ENCODE results near the gene SETX. TPM values are rescaled to one million over a fixed set of nuclear protein-coding genes. Genes with fewer than 3 reads are reported as not detected.

SETX gene
- total RNA-seq, 5 donors from 2014 or later (not counting 1 experiment from before 2014, with no cell fraction given) = 63.9 to 73.2 (median 65.0) TPM

- CTCF ChIA-PET = interaction anchor here in 1 of 2 donors (0.5 to 0.8 kb wide), 2 partner anchors 71 to 1096 kb away, joined by 3 read pairs; no protein-coding TSS in a partner anchor
Observed at GRCh38 chr9:132239518-132239917, 115.3 kb downstream of the SETX start.

GRCh38 chr9:132238992-132239391 is 115.8 kb downstream of the SETX start:
- no peaks in the 10 kb centered on the region for H3K9me3 ChIP-seq
- H3K27ac ChIP-seq (ENCODE audit: low read length) = no peak overlapping the region
- 84% methylated on average over 19 of the region's 19 CpGs for WGBS (ENCODE audit: insufficient coverage)
- Mint-ChIP-seq H3K27ac (no peak overlapping the region), H3K36me3 (no peaks in the 10 kb centered on the region), H3K27me3 (peaks cover 0 to 3% of the 10 kb centered on the region in 2 donors), H3K4me1 (peaks cover 8 to 18% (median 16%) of the 10 kb centered on the region in 3 donors), H3K4me3 (peak overlapping the region in 1 of 3 donors; percentile 28), H3K9me3 (no peaks in the 10 kb centered on the region)
- DNase-seq (no peak), ATAC-seq (replicated peaks in 1 of 4) (no peak)
- CTCF ChIA-PET = interaction anchor here in 1 of 2 donors (0.8 kb wide), 2 partner anchors 70 to 72 kb away, joined by 3 read pairs; no protein-coding TSS in a partner anchor
- POLR2A ChIA-PET = no interaction called here
- H3K4me3 ChIP-seq (ENCODE audit: control insufficient read depth in 1 of 2, extremely low read depth in 1 of 2, low read length in 1 of 2) = no peak overlapping the region
- H3K36me3 ChIP-seq (ENCODE audit: control insufficient read depth in 2 of 2, extremely low read depth in 1 of 2, insufficient read depth in 1 of 2, low read length in 1 of 2) = no peaks in the 10 kb centered on the region
- H3K4me1 ChIP-seq (ENCODE audit: control insufficient read depth in 1 of 2, extremely low read depth in 1 of 2, insufficient read depth in 2 of 2, low read length in 2 of 2) = peaks cover 0 to 36% of the 10 kb centered on the region in 2 experiments
- H3K27me3 ChIP-seq (replicated peaks in 1 of 2; ENCODE audit: control insufficient read depth in 2 of 2, extremely low read depth in 1 of 2, insufficient read depth in 2 of 2, low read length in 1 of 2) = peaks cover 0 to 19% of the 10 kb centered on the region in 2 experiments

More at GRCh38 chr9:132239518-132239917, 115.3 kb downstream of the SETX start:
- Histone ChIP-seq H3K9me3 (no peaks in the 10 kb centered on the region), H3K4me1 (ENCODE audit: control insufficient read depth in 1 of 2, extremely low read depth in 1 of 2, insufficient read depth in 2 of 2, low read length in 2 of 2) (peaks cover 0 to 36% of the 10 kb centered on the region in 2 experiments), H3K36me3 (ENCODE audit: control insufficient read depth in 2 of 2, extremely low read depth in 1 of 2, insufficient read depth in 1 of 2, low read length in 1 of 2) (no peaks in the 10 kb centered on the region), H3K27ac (ENCODE audit: low read length) (no peak overlapping the region), H3K4me3 (ENCODE audit: control insufficient read depth in 1 of 2, extremely low read depth in 1 of 2, low read length in 1 of 2) (no peak overlapping the region), H3K27me3 (replicated peaks in 1 of 2; ENCODE audit: control insufficient read depth in 2 of 2, extremely low read depth in 1 of 2, insufficient read depth in 2 of 2, low read length in 1 of 2) (peaks cover 0 to 19% of the 10 kb centered on the region in 2 experiments)
- ATAC-seq (replicated peaks in 1 of 4) (no peak), DNase-seq (no peak)
- Mint-ChIP-seq H3K9me3 (no peaks in the 10 kb centered on the region), H3K27me3 (peaks cover 0 to 5% of the 10 kb centered on the region in 2 donors), H3K36me3 (no peaks in the 10 kb centered on the region), H3K4me1 (peaks cover 8 to 18% (median 16%) of the 10 kb centered on the region in 3 donors), H3K4me3 (no peak overlapping the region), H3K27ac (no peak overlapping the region)
- POLR2A ChIA-PET = no interaction called here
- 5% methylated on average over 3 of the region's 3 CpGs for WGBS (ENCODE audit: insufficient coverage)

DNA sequence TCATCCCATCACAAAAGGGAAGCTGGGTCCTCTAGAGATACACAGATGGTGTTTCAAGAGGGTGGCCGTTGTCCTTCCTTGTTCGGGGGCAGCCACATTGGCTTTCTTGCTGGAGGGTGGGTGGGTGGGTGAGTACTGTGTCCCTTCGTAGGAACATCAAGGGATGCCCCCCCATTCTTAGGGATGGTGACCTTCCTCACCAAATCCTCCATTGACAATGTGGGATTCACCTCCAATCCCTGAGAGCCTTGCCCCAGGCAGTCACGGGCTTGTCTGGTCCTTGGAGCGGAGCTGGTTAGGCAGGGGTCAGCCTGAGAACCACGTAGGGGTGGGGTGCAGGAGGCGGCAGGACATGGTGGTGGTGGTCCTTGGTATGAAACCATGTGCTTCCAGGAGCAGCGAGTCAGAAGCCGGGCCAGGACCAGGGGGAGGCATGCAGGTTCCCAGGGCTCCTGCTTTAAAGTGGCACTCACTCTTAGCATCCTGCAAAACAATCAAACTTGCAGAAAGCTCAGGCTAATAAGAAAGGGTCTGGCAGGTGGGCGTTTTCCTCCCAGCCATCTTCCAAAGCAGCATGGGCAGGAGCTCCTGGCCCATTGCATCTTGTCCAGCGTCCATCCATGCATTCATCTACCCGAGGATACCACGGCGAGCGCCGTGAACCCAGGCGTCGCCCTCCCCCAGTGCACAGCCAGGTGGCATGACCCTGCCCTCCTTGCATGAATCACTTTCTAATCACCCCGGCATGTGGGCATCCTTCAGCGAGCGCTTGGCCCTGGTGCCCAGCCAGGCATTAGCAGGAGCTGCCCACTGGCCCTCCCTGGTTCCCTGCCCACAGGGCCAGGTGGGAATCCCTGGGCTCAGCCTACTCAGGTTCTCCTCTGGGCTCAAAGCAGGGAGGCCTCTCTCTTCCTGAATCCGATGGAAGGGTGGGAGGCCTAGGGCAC is 116.5 kb downstream of the SETX start:
- peaks cover 0 to 3% of the 10 kb centered on the region in 2 donors for H3K27me3 Mint-ChIP-seq
- H3K27ac Mint-ChIP-seq = no peak overlapping the region
- Histone ChIP-seq H3K4me3 (ENCODE audit: control insufficient read depth in 1 of 2, extremely low read depth in 1 of 2, low read length in 1 of 2) (no peak overlapping the region), H3K4me1 (ENCODE audit: control insufficient read depth in 1 of 2, extremely low read depth in 1 of 2, insufficient read depth in 2 of 2, low read length in 2 of 2) (peaks cover 0 to 36% of the 10 kb centered on the region in 2 experiments), H3K36me3 (ENCODE audit: control insufficient read depth in 2 of 2, extremely low read depth in 1 of 2, insufficient read depth in 1 of 2, low read length in 1 of 2) (no peaks in the 10 kb centered on the region), H3K27ac (ENCODE audit: low read length) (no peak overlapping the region), H3K27me3 (replicated peaks in 1 of 2; ENCODE audit: control insufficient read depth in 2 of 2, extremely low read depth in 1 of 2, insufficient read depth in 2 of 2, low read length in 1 of 2) (peaks cover 0 to 20% of the 10 kb centered on the region in 2 experiments), H3K9me3 (no peaks in the 10 kb centered on the region)
- ChIA-PET CTCF (interaction anchor here in 1 of 2 donors (0.8 kb wide), 1 partner anchor 72 kb away, joined by 3 read pairs; no protein-coding TSS in a partner anchor), POLR2A (no interaction called here)
- H3K4me1 Mint-ChIP-seq = peaks cover 8 to 18% (median 13%) of the 10 kb centered on the region in 3 donors
- no peak overlapping the region for H3K4me3 Mint-ChIP-seq
- no peak for ATAC-seq (replicated peaks in 1 of 4)
- no peak for DNase-seq
- 77% methylated on average over 13 of the region's 22 CpGs for WGBS (ENCODE audit: insufficient coverage)
- no peaks in the 10 kb centered on the region for H3K9me3 Mint-ChIP-seq
- H3K36me3 Mint-ChIP-seq = no peaks in the 10 kb centered on the region

DNA sequence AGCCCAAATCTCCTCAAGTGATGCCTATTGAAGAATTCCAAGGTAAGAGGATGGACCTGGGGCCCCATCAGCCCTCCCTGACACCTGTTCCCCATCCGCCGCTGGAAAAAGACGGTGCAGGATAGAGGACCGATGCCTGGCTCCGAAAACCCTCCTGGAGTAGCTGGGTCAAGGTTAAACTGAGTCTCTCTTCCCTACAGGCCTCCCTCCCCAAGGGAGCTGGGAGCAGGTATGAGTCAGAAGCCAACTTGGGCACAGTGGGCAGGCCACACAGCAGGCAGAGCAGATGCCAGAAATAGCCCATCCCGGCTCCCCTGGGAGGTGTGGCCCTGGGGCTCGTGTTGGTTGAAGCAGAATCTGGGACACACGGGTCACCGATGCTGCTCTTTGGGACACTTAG is 117.3 kb downstream of the SETX start:
- Histone ChIP-seq H3K27ac (ENCODE audit: low read length) (no peak overlapping the region), H3K36me3 (ENCODE audit: control insufficient read depth in 2 of 2, extremely low read depth in 1 of 2, insufficient read depth in 1 of 2, low read length in 1 of 2) (no peaks in the 10 kb centered on the region), H3K27me3 (replicated peaks in 1 of 2; ENCODE audit: control insufficient read depth in 2 of 2, extremely low read depth in 1 of 2, insufficient read depth in 2 of 2, low read length in 1 of 2) (peaks cover 0 to 21% of the 10 kb centered on the region in 2 experiments), H3K4me3 (ENCODE audit: control insufficient read depth in 1 of 2, extremely low read depth in 1 of 2, low read length in 1 of 2) (no peak overlapping the region), H3K9me3 (no peaks in the 10 kb centered on the region), H3K4me1 (ENCODE audit: control insufficient read depth in 1 of 2, extremely low read depth in 1 of 2, insufficient read depth in 2 of 2, low read length in 2 of 2) (peaks cover 0 to 30% of the 10 kb centered on the region in 2 experiments)
- ChIA-PET CTCF (no interaction called here), POLR2A (no interaction called here)
- ATAC-seq (replicated peaks in 1 of 4) (no peak), DNase-seq (no peak)
- Mint-ChIP-seq H3K4me3 (no peak overlapping the region), H3K9me3 (no peaks in the 10 kb centered on the region), H3K27ac (no peak overlapping the region), H3K4me1 (peaks cover 7 to 15% (median 11%) of the 10 kb centered on the region in 3 donors), H3K36me3 (no peaks in the 10 kb centered on the region), H3K27me3 (peaks cover 0 to 3% of the 10 kb centered on the region in 2 donors)
- 73% methylated on average over 3 of the region's 9 CpGs for WGBS (ENCODE audit: insufficient coverage)

- 57% methylated on average over 17 of the region's 18 CpGs for WGBS (ENCODE audit: insufficient coverage)
- peaks cover 0 to 3% of the 10 kb centered on the region in 2 donors for H3K27me3 Mint-ChIP-seq
- H3K9me3 Mint-ChIP-seq = no peaks in the 10 kb centered on the region
- ChIA-PET POLR2A (no interaction called here), CTCF (interaction anchor here (0.6 to 1.7 kb wide), 12 partner anchors 34 to 794 kb away, joined by 3 to 16 read pairs (median 4); partner anchors contain the start of genes GTF3C5 (in 1 of the 2) and MED27 (in 1 of the 2))
- H3K27me3 ChIP-seq (replicated peaks in 1 of 2; ENCODE audit: control insufficient read depth in 2 of 2, extremely low read depth in 1 of 2, insufficient read depth in 2 of 2, low read length in 1 of 2) = peaks cover 0 to 22% of the 10 kb centered on the region in 2 experiments
- H3K9me3 ChIP-seq = no peaks in the 10 kb centered on the region
- ATAC-seq (replicated peaks in 1 of 4) = no peak
- no peak overlapping the region for H3K4me3 Mint-ChIP-seq
- DNase-seq = no peak
- peaks cover 3 to 11% (median 9%) of the 10 kb centered on the region in 3 donors for H3K4me1 Mint-ChIP-seq
- H3K4me3 ChIP-seq (ENCODE audit: control insufficient read depth in 1 of 2, extremely low read depth in 1 of 2, low read length in 1 of 2) = no peak overlapping the region
- H3K4me1 ChIP-seq (ENCODE audit: control insufficient read depth in 1 of 2, extremely low read depth in 1 of 2, insufficient read depth in 2 of 2, low read length in 2 of 2) = peaks cover 0 to 27% of the 10 kb centered on the region in 2 experiments
- H3K27ac Mint-ChIP-seq = no peak overlapping the region
- H3K36me3 Mint-ChIP-seq = no peaks in the 10 kb centered on the region
- H3K27ac ChIP-seq (ENCODE audit: low read length) = no peak overlapping the region
- H3K36me3 ChIP-seq (ENCODE audit: control insufficient read depth in 2 of 2, extremely low read depth in 1 of 2, insufficient read depth in 1 of 2, low read length in 1 of 2) = no peaks in the 10 kb centered on the region
Observed at GRCh38 chr9:132236662-132237311, 118.0 kb downstream of the SETX start.
